Medulla oblongata (tissue), 1 donor: ENCODE results near the gene OR2V2.
A peak's percentile ranks its signal among the peaks of the same experiment; 100 is the strongest.

Source experiments
- DNase-seq: peaks from one replicate; pipeline ENCODE4 v3.0.0-alpha.2; 2015; ENCODE audit errors: extremely low spot score

The OR2V2 gene

DNA sequence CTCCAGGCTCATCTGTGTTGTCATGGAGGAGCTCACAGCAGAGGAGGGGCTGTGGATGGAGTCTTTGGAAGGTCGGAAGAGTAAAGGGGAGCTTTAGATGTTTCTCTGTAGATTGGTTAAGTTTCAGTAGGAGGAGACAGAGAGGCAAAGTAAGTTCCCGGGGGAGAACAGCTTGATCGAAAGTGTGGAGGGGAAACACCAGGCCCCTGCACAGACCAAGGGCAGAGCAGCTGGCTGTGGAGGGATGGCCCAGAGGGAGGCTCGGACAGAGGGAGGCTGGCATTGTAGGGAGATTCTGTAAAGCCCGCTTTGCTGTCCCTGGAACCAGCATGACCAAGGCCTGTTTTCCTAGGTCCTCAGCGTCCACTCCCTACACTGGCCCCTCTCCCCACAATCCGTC lies 5.3 kb upstream of the OR2V2 start:
- DNase-seq = no peak

DNA sequence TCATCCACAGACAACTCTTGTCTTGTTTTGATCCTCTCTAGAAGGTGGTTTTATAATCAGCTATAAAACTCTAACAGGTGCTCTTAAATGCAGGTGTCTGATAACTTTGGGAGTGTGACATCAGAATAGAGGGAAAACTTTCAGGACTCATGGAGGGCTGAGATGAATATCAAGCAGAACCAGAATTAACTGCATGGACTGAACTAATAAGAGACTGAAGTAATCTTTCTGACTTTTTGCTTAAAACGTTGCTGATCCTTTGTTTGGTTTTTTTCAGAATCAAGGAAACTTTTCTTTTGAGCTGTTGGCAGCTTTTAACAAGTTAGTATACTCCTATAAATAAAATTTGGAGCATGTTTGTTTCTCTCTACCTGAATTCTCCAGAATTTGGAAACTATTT lies 2.3 kb upstream of the OR2V2 start:
- no peak for DNase-seq

DNA sequence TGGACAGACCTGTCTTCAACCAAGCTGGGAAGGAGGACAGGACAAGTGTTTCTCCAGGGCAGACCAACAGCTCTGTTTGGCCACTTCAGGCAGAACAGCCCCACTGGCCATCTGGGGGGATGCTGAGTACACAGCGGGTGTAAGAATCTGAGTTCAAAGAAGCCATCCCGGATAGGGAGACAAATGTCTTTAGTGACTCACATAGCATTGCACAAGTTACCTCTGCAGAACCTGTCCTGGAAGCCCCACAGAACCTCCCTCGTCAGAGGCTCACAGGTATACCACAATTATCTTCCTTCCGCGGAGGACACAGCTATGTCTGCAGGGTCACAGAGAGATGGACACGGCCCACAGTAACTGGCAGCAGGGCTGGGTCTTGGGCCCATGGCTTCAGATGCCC lies 2.0 kb downstream of the OR2V2 start:
- DNase-seq = no peak

DNA sequence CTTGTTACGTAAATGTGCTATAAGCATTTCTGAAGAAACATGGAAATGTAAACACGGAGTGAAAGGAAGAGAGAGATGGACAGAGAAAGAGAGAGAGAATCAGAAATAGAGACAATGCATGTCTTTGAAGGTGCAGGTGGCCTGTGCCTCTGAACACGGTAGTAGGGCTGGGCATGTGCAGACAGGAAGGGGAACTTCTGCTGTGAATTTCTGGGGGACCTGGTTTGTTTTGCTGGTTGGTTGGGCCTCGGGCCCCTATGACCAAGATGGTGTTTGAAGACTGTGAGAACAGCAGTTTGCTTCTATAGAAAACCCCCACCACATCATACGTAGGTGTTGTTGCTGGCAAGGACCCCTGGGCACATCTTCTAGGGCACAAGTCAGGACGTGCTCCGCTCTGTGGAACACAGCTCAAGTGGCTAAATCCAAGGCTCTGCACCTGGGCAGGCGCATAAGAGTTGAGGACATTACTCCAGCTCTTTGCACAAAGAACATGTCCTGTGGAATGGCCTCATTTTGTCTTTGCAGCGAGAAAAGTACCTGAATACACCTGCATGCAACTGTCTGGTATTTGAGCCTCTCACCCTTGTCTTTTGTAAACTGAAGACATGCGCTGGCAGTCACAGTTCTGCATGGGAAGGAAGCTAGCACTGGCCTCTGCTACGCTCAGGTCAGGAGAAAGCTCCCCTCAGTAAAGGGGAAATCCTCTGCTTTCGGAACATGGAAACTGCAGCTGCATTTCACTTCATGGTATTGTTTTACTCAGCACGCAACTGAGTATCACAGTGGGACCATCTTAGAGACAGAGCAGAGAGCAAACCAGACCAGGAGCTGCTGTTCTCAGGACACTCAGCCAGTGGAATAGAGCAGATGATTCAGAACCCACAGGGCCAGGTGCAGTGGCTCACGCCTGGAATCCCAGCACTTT lies 2.7 kb downstream of the OR2V2 start:
- DNase-seq = no peak

DNA sequence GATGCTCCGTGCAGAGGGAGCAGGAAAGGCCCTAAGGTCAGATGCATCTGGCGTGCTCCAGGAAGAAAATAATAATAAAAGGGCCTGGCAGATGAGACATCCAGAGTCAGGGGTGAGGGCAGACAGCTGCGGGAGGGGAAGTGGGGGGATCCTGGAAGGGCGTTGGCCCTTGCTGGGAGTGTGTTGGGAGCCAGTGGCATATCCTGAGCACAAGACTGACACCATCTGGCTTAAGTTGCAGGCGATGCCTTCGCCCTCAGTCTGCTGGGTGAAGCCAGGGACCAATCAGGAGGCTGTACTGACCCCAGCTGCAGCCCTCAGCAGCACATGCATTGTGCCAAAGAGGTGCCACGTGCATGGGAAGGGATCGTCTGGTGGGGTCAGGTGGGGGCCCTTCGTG lies 3.8 kb downstream of the OR2V2 start:
- DNase-seq = no peak

DNA sequence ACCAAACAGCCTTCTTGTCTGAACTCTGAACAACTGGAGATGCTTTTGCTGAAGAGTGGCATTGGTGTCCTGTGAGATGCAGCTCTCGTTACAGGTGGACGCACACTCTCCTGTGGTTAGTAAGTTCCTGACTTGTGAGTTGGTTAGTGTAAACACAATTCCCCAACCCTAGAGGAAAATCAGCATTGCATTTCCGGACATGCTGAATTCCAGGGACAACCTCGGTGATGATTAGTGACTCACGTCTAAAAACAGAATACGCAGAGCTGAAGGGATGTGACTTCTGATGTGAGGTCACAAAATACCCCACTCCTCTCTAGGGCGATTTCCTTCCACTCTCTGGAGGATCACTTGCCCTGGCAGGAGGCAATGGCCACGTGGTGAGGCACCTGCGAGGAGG lies 5.0 kb downstream of the OR2V2 start:
- DNase-seq = no peak

DNA sequence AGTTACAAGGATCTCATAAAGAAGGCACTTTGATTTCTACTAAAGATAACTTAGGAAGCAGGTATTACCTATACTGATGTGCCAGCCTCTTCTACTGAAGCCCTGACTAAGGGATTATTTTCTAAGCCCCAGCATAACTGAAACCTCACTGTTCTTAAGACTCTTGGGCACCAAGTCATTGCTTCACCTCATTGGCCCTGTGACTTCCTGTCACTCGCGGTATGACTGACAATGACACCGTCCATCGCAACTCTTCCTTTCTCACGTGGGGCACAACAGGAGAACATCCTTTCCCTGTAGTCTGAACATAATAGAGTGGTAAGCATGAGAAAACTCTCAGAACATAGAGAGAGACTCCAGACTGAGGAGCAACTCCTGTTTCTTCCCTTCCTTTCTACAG lies 6.4 kb downstream of the OR2V2 start:
- no peak for DNase-seq

DNA sequence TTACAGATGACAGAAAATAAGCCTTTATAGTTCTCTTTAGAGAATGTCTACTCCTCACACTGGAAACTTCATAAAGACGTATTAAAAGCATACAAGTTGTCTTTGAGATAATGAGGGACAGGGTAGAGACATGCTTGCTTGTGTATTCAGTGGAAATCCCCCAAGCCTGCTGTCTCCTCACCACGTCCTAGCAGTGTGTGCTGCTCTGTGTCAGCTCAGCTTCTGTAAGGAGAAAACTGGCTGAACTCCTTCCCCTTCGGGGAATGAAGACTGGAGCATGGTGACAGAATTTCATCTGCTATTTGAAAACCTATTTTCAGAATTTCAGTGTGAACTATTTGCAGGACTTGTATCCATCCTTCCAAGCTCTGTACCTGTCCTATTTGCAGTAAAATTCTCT lies 9.4 kb downstream of the OR2V2 start:
- DNase-seq = no peak

DNA sequence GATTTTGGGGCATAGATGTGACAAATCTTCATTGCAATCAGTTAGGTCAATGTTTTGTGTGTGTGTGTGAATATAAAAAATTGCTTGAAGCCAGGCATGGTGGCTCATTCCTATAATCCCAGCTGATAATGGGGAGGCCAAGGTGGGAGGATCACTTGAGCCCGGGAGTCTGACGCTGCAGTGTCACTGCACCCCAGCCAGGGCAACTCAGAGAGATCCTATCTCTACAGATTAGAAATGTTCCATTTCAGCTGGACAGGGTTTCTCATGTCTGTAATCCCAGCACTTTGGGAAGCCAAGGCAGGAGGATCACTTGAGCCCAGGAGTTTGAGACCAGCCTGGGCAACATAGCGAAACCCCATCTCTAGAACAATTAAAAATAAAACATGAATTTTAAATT lies 11.5 kb downstream of the OR2V2 start:
- no peak for DNase-seq

DNA sequence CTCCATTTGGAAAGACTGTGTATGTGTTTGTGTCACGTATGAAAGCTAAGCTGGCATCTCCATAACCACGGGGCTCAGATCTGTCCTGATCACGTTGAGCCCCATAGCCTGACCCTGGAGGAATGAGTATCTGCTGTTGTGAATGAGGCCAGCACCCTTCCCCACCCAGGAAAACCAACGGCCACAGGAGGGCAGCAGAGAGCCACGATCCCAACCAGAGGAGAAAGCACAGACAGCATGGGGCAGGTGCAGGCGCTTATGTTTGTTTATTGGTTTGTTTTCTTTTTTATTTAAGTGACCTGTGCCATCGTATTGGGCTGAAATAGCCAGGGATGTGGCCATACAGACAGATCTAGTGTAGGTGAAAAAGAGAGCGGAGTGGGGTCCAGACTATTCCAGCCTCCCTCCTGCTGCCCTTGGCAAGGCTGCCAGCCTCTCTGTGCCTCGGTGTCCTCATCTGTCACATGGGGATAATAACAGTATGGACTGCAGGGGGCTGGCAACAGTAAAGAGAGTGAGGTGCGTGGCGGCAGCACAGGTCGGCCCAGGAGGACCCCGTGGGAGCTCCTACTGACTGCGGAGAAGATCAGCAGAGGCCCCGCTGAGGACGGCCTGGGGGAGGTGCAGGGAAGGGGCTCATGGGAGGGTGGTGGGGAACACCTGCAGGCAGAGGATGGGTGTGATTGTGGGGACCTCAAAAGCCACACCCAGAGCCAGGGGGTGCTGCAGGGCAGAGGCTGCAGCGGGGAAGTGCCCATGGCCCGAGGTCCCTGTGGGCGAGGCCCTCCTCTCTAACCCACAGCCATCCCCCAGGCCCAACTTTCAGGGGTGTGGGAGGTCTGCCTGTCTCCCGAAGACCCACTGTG lies 12.1 kb downstream of the OR2V2 start:
- peak; percentile 93 for DNase-seq

DNA sequence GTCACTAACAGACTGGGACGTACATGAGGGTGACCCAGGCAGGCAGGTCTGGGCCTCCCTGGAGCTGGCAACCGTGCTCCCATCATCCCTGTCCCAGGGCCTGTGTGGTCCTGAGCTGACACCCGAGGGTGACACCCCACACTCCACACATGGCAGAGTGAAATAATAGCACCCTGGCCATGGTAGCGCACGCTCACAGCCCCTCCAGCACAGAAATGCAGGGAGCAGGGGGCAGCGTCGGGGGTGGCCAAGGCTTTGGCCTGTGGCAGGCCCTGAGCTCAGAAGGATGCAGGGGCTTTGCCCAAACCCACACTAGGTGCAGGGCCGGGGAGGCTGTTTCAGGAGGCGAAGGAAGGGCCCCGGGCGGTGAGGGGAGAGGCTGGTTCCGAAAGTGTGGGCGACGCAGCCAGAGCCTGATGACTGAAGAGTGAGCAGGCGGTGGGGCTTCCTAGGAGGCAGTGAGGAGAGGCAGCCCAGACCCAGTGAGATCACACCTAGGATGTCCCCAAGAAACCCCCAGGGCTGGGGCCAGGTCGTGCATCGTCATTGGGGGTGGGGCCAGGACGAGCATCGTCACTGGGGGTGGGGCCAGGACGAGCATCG lies 12.9 kb downstream of the OR2V2 start:
- DNase-seq = peak; percentile 54

DNA sequence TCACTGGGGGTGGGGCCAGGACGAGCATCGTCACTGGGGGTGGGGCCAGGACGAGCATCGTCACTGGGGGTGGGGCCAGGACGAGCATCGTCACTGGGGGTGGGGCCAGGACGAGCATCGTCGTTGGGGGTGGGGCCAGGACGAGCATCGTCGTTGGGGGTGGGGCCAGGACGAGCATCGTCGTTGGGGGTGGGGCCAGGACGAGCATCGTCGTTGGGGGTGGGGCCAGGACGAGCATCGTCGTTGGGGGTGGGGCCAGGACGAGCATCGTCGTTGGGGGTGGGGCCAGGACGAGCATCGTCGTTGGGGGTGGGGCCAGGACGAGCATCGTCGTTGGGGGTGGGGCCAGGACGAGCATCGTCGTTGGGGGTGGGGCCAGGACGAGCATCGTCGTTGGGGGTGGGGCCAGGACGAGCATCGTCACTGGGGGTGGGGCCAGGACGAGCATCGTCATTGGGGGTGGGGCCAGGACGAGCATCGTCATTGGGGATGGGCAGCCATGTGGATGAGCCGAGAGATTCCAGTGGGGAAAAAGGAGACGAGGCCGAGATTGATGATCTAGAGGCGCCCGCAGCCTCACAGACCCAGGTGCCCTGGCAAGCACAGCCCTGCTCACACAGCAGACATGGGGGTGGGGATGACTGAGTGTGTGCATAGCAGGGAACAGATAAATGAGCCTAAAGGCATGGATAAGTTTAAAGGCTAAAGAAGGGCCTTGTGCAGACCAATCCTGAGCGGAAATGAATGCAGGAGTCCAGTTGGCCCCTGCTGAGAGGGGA lies 13.6 kb downstream of the OR2V2 start:
- peak; percentile 57 for DNase-seq

DNA sequence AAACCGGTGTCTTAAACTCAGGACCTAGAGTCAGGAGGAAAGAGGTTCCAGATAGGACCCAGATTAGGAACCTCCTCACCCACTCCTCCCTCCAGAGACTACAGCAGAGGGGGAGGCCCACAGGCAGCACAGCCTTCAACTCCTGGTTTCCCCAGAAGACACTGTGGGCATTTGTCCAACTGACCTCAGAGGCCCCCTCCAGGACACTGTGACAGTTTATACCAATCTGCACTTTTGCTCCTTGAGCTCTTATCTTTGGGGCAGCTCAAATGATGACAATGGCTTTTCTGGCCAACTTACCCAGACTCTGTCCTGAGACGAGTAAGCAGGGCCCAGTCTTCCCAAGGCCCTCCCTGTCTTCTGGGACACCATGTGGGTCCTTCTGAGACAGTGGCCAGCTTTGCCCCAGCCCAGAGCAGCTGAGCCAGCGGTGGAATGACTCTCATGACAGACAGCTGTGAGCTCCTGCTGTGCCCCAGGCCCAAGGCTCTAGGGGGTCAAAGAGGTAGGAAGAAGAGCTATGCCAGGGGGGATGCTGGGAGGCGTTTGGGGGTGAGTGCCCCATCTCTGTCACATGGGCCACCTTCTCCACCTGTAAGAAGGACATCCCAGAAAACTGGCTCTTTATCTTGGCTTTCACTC lies 14.3 kb downstream of the OR2V2 start:
- DNase-seq = no peak

DNA sequence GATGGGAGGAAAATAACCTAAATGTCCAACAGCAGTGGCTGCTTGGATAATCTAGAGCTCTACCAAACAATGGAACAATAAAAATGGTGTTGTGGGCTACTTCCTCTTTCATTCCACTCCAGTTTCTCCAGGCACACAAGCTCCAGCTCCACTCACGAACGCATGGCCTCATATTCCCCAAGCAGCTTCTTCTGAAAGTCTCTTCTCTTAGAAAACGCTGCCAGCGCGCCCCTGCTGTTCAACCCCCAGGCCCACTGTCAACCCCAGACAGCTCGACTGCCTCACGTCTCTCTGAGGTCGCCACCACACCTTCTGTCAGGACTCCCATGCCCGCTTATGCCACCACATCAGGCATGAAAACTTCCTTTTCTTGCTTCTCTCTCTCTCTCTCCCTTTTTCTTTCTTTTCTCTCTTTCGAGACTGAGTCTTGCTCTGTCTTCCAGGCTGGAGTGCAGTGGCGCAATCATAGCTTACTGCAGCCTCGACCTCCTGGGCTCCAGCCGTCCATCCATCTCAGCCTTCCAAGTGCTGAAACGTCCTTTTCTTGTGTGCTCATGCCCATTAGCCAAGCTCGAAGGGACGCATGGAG lies 16.2 kb downstream of the OR2V2 start:
- no peak for DNase-seq

DNA sequence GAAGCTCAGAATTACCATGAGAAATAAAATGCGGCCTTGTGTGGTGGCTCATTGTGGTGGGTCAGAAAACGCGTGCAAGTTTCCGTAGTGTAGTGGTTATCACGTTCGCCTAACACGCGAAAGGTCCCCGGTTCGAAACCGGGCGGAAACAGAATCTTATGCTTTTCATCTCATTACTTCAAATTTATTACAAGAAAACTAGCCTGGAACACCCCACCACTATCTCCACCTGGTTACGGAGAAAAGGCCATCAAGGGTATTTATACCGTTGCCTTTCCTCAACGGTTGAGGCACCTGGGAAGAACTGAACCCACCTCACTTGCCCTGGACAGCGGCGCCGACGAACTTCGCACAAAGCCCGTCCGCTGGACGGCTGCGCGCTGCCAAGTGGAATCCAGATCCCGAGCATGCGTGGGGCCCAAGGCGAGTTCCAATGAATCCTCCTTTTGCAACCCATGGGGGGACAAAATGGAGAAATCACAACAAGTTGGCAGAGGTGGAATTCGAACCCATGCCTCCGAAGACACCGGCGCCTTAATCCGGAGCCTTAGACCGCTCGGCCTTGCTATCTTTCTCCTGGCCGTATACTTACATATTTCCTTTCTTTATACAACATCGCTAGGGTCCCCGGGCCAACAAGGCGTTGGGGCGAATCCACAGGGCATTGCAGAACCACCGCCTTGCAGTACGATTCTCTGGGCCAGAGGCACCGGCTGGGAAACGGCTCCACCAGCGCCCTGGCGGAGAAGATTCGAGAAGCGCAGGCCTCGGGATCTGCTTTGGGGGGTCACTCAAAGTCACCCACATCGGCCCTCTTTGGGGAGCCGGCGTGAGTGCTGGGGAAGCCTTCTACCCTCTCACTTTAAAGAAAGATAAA lies 16.9 kb downstream of the OR2V2 start:
- DNase-seq = no peak

DNA sequence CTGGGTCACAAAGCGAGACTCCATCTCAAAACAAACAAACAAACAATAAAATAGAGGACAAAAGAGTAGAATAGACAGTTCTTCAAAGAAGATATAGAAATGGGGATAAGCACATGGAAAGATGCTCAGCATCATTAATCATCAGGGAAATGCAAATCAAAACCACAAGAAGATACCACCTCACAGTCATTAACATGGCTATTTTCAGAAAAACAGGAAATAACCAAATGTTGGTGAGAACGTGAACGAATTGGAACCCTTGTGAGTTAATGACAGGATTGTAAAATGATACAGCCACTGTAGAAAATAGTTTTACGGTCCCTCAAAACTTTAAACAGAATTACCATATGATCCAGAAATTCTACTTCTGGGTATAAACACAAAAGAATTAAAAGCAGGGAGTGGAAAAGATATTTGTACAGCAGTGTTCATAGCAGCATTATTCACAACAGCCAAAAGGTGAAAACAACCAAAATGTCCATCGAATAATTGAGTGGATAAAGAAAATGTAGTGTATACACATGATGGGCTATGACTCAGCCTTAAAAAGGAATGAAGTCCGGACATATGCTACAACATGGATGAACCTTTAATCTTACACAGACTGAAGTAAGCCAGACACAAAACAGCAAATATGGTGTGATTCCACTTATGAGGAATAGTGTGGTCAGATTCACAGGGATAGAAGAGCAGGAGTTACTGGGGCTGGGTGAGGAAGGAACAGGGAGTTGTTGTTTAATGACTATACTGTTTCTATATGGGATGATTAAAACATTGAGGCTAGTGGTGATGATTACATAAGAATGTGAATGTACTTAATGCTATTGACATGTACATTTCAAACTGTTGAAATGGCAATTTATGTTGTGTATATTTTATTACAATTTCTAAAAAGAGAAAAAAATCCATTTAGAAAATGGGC lies 19.7 kb downstream of the OR2V2 start:
- no peak for DNase-seq

DNA sequence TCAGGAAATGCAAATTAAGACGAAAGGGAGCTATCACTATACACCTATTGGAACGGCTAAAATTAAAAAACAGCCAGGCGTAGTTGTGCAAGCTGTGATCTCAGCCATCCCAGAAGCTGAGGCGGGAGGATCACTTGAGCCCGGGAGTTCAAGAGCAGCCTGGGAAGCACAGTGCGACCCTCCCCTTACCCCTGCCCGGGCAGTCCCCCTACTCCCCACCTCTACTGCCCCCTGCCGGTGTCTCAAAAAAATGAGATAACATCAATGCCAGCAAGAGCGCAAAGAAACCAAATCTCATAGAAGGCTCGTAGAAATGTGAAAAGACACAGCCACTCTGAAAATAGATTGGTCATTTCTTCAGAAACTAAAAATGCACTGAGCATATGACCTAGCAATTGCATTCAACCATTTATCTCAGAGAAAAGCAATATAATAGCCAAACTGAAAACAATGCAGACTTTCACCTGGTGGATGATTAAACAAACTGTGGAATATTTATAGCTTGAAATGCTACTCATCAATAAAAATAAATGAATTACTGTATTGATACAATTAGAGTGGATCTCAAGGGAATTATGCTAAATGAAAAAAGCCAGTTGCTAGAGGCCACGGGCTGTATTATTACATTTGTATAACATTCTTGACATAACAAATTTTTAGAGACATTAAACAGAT lies 20.6 kb downstream of the OR2V2 start:
- DNase-seq = no peak

DNA sequence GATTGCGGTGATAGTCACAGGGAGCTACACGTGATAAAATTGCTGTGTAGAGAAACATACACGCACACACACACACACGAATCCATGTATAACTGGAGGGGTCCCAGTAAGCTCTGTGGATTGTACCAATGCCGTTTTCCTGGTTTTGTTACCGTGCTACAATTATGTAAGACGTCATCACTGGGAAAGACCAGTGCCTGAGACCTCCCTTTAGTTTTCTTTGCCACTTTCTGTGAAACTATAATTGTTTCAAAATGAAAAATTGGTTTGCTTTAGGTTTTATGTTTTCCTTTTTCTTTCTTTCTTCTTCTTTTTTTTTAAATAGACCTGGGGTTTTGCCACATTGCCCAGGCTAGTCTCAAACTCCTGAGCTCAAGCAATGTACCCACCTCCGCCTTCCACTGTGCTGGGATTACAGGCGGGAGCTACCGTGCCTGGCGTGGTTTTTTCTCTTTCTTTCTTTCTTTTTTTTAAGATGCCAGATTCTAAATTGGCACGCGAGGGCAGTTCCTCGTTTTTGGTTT lies 21.3 kb downstream of the OR2V2 start:
- DNase-seq = no peak
